ENCODE data around the gene CYSRT1. TPM values are rescaled to one million over a fixed set of nuclear protein-coding genes. Genes with fewer than 3 reads are reported as not detected.

The CYSRT1 gene
- total and polyA plus RNA-seq, 2 donors (not counting 1 experiment from before 2014, with no cell fraction given), result 0.22 to 0.51 TPM

- Histone ChIP-seq H3K27ac (ENCODE audit: low read length in 2 of 2) (peak overlapping the region in 1 of 2 donors; percentile 33), H3K4me1 (ENCODE audit: control insufficient read depth in 2 of 2, insufficient read depth in 2 of 2, low read length in 2 of 2) (peaks cover 37 to 62% of the 10 kb centered on the region in 2 donors), H3K79me2 (ENCODE audit: control insufficient read depth, insufficient read depth, low read length) (peaks cover 29% of the 10 kb centered on the region), H4K20me1 (ENCODE audit: control insufficient read depth, insufficient read depth, low read length, poor library complexity, severe bottlenecking) (peaks cover 22% of the 10 kb centered on the region), H3K9ac (ENCODE audit: low read length) (peak overlapping the region; percentile 26), H3K36me3 (replicated peaks in 1 of 2; ENCODE audit: control extremely low read depth in 1 of 2, control insufficient read depth in 1 of 2, extremely low read depth in 1 of 2, insufficient read depth in 2 of 2, low read length in 1 of 2) (no peaks in the 10 kb centered on the region), H3K27me3 (replicated peaks in 1 of 4; ENCODE audit: control extremely low read depth in 1 of 4, control insufficient read depth in 3 of 4, insufficient read depth in 4 of 4, low read length in 3 of 4) (peaks cover 0 to 4% (median 0%) of the 10 kb centered on the region in 4 experiments), H3K4me3 (ENCODE audit: control extremely low read depth in 1 of 5, extremely low read depth in 1 of 5, insufficient read depth in 1 of 5, low read depth in 2 of 5, low read length in 4 of 5) (no peak overlapping the region), H2AFZ (ENCODE audit: insufficient read depth, low read depth, low read length, poor library complexity, severe bottlenecking) (peak overlapping the region; percentile 41), H3K9me3 (ENCODE audit: control extremely low read depth in 1 of 3, control insufficient read depth in 2 of 3, insufficient read depth in 1 of 3, low read length in 2 of 3) (peaks cover 0 to 3% (median 0%) of the 10 kb centered on the region in 3 donors), H3K4me2 (replicated peaks; ENCODE audit: low read depth, low read length, poor library complexity, severe bottlenecking) (peak overlapping the region; percentile 72)
- CTCF ChIA-PET, result interaction anchor here (0.9 to 8.9 kb wide), 25 partner anchors 11 to 200 kb away, joined by 3 to 76 read pairs (median 4); partner anchors contain the start of genes ANAPC2, CYSRT1, NELFB and NPDC1
- H3K4me1 Mint-ChIP-seq, result peaks cover 35% of the 10 kb centered on the region
- DNase-seq (peak; percentile 45), ATAC-seq (ENCODE audit: low read depth) (no peak)
- TF ChIP-seq CTCF (IDR thresholded peaks at IDR 0.05) (no peak), EZH2 (IDR thresholded peaks at IDR 0.05; ENCODE audit: borderline replicate concordance, insufficient read depth, low read depth, low read length, poor library complexity, severe bottlenecking) (no peak)
- peak overlapping the region; percentile 65 for H3K4me3 Mint-ChIP-seq
- 63% methylated on average over 35 of the region's 35 CpGs for WGBS (ENCODE audit: insufficient coverage)
- H3K9me3 Mint-ChIP-seq (ENCODE audit: insufficient read depth), result no peaks in the 10 kb centered on the region
- intact Hi-C loops (cut with micrococcal nuclease), result loop anchor here (1.0 to 2.0 kb wide), 6 partner anchors 12 to 210 kb away; partner anchors contain the start of genes ANAPC2, NPDC1, SSNA1 and TPRN
- POLR2A ChIA-PET, result interaction anchor here (0.6 to 1.6 kb wide), 7 partner anchors 12 to 149 kb away, joined by 3 to 10 read pairs (median 4); partner anchors contain the start of genes ANAPC2, CYSRT1, MAN1B1 and SSNA1
- H3K27ac Mint-ChIP-seq, result peak overlapping the region; percentile 50
- no peaks in the 10 kb centered on the region for H3K27me3 Mint-ChIP-seq
Measured at GRCh38 chr9:137235424-137236237, 10.7 kb downstream of the CYSRT1 start.
